ENCODE data around the gene LRP1.

GRCh38 chr12:57209916-57210315 lies 81.6 kb downstream of the LRP1 start:
- TF ChIP-seq CTCF (conservative IDR thresholded peaks at IDR 0.05; ENCODE audit: low read length): no peak
- TF ChIP-seq EZH2phosphoT487 (IDR thresholded peaks at IDR 0.05; ENCODE audit: borderline replicate concordance): no peak

Measured in Loucy (cell line).